D721Med (cell line): ENCODE measurements around the gene CEP135.
"Not testable (repeated sequence)": the region's sequence is repeated elsewhere in the genome, so short reads cannot be mapped to it uniquely, and the experiment has no call there.

Source experiments
- DNase-seq: peaks from one replicate; pipeline ENCODE4 v3.0.0; 2011; ENCODE audit warnings: low spot score; ENCODE audit not compliant: insufficient read length
- FAIRE-seq: peaks from 2 replicates; lab custom pipeline; 2011; peaks lifted over from hg19 to GRCh38; lab: Jason Lieb, UNC
- CTCF ChIP-seq: IDR thresholded peaks from 2 replicates; pipeline ENCODE4 v1.5.1; 2012; ENCODE audit warnings: mild to moderate bottlenecking, control low read depth; ENCODE audit not compliant: insufficient read depth; ENCODE audit errors: missing control alignments

Gene CEP135

DNA sequence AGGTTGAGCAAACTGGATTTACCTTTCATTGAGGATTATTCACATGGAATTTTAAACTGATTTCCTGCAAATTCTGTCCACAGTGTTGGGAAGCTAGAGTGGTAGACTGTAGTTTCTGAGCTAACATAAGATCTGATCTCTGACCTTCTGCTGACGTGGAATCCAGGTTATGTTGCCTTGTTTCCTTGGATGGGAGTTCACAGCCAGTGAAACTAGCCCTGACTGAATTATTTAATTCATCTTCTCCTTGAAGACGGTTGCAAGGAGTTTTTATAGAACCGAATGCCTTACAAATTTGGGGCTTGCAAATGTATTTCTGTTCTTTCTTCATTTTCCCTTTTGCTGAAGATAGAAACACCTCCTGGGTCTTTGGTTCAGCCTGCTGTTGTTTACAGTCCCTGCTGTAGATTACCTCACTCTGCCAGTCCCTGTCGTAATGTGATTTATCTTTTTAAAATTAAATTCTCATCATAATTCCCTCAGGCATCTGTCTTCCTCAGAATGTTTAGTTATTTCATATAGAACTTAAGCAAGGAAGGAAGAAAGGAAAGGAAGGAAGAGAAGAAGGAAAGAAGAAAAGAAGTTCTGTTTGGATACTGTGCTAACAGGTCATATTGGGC, 113.9 kb downstream of the CEP135 start:
- DNase-seq (no peak), FAIRE-seq (no peak)
- TF ChIP-seq CTCF = no peak

DNA sequence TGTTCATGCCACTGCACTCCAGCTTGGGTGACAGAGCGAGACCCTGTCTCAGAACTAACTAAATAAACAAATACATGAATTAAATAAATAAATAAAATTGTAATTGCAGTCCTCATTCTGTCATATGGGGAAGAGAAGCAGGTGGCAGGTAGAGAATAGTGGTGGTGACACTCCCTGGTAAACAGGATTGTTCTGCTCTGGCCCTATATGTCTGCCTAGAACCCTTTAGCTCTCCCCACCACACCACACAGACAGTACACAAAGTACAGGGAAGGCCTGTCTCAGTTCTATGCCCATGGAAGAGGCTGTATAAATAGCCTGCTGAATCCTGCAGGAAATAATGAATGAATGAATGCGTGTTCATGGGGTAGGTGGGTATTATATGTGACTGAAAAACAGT, 117.7 kb downstream of the CEP135 start:
- TF ChIP-seq CTCF = no peak
- no peak for FAIRE-seq

DNA sequence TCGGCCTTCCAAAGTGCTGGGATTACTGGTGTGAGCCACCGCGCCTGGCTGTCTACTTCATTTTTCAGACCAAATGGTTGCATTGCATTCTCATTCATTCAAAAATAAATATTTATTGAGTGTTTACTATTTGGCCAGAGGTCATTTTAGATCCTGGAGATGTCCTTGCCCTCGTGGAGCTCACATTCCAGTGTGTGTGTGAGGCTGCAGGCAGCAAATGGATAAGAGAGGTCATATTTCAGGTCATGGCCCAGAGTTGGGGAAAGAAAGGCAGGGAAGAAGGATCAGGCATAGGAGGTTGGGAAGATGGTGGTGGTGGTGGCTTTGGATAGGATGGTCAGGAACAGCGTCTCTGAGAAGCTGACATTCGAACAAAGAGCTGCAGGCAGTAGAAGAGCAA, 119.1 kb downstream of the CEP135 start:
- DNase-seq (no peak), FAIRE-seq (no peak)
- no peak for TF ChIP-seq CTCF

More for the DNA sequence above, 117.7 kb downstream of the CEP135 start:
- DNase-seq = no peak

- FAIRE-seq, DNase-seq: not testable (repeated sequence)
Observed at GRCh38 chr4:56072730-56073129, 124.0 kb downstream of the CEP135 start.

- TF ChIP-seq CTCF = no peak
- FAIRE-seq (no peak), DNase-seq (no peak)
Observed at GRCh38 chr4:56077676-56078075, 128.9 kb downstream of the CEP135 start.

DNA sequence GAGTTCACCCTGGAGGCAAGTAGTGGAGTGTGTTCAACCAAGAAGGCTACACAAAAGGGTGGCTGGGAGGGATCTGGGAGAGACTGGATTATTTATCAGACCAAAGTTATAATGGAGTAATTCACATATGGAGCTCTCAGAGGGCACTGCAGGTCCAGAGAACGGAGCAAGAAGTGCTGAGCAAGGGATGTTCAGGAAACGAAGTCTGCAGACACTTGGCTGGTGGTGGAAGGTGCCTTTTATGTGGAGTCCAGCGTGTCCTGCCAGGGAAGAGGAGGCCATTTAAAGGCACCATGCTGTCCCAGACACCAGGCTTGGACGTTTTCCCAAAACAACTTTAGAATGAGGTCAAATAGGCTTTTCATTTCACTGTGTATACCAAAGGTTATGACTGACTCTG, 130.1 kb downstream of the CEP135 start:
- FAIRE-seq = no peak
- DNase-seq = no peak
- TF ChIP-seq CTCF = no peak

- DNase-seq (no peak), FAIRE-seq (no peak)
- TF ChIP-seq CTCF = no peak
Observed at GRCh38 chr4:56080384-56080783, 131.6 kb downstream of the CEP135 start.

- TF ChIP-seq CTCF = no peak
- FAIRE-seq (no peak), DNase-seq (no peak)
Observed at GRCh38 chr4:56082829-56083228, 134.1 kb downstream of the CEP135 start.
